Mesothelial cell of epicardium (in vitro differentiated cells): ENCODE results near the gene PCDH8. TPM values are rescaled to one million over a fixed set of nuclear protein-coding genes. Genes with fewer than 3 reads are reported as not detected.

Experiments used
- DNase-seq, 2 experiments: peaks; one replicate each; pipeline ENCODE4 v3.0.0; 2021; ENCODE audit warnings: low spot score in 2 of 2; ENCODE audit not compliant: unreplicated experiment in 2 of 2
- H3K27ac Mint-ChIP-seq: 2 replicates; pipeline ENCODE4 v1.8.0; 2021; ENCODE audit warnings: mixed read lengths
- H3K27me3 Mint-ChIP-seq: 2 replicates; pipeline ENCODE4 v1.8.0; 2021; ENCODE audit warnings: low read depth, mixed read lengths
- H3K36me3 Mint-ChIP-seq: 2 replicates; pipeline ENCODE4 v1.8.0; 2021; ENCODE audit warnings: mixed read lengths
- H3K4me1 Mint-ChIP-seq: 2 replicates; pipeline ENCODE4 v1.8.0; 2021; ENCODE audit warnings: mixed read lengths
- H3K4me3 Mint-ChIP-seq: 2 replicates; pipeline ENCODE4 v1.8.0; 2021; ENCODE audit warnings: mild to moderate bottlenecking, moderate library complexity, mixed read lengths
- H3K9me3 Mint-ChIP-seq: 2 replicates; pipeline ENCODE4 v1.8.0; 2021; ENCODE audit warnings: mixed read lengths
- total RNA-seq: library from RNA; stranded (reverse); gene quantifications from 3 replicates; pipeline ENCODE4 v1.2.1, GENCODE V29; 2021
- TF ChIP-seq, protein P1 (sequence below): fragments of 200-600 bp; sonication (generic); IDR thresholded peaks from one replicate; pipeline ENCODE4 v1.5.0; 2021; ENCODE audit warnings: antibody characterized with exemption; ENCODE audit not compliant: unreplicated experiment

Gene PCDH8
- total RNA-seq, 1 donor from 2014 or later, result 0.25 TPM

DNA sequence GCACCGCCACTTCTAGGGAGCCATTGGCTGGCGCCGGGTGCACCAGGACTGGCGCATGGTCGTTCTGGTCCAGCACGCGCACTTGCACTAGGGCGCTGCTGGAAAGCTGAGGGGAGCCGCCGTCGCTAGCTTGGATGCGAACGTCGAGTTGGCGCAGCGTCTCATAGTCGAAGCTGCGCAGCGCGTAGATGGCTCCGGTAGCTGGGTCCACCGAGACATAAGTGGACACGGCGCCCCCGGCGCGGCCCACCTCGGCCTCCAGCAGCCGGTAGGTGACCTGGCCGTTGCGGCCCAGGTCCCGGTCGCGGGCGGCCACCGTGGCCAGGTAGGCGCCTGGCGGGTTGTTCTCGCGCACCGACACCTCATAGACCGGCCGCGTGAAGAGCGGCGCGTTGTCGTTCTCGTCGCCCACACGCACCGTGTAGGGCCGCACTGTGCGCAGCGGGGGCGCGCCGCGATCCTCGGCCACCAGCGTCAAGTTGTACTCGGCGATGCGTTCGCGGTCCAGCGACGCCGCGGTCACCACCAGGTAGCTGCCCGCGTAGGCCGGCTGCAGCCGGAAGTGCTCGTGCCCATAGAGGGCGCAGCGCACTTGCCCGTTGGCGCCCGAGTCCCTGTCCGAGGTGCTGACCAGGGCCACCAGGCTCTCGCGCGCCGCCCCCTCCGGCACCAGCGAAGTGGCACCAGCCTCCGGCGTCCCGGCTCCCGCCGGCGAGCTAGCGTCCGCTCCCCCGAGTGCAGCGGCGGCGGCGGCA, 1.7 kb downstream of the PCDH8 start:
- H3K9me3 Mint-ChIP-seq, result no peaks in the 10 kb centered on the region
- H3K27me3 Mint-ChIP-seq, result peaks cover 81% of the 10 kb centered on the region
- TF ChIP-seq, protein P1, sequence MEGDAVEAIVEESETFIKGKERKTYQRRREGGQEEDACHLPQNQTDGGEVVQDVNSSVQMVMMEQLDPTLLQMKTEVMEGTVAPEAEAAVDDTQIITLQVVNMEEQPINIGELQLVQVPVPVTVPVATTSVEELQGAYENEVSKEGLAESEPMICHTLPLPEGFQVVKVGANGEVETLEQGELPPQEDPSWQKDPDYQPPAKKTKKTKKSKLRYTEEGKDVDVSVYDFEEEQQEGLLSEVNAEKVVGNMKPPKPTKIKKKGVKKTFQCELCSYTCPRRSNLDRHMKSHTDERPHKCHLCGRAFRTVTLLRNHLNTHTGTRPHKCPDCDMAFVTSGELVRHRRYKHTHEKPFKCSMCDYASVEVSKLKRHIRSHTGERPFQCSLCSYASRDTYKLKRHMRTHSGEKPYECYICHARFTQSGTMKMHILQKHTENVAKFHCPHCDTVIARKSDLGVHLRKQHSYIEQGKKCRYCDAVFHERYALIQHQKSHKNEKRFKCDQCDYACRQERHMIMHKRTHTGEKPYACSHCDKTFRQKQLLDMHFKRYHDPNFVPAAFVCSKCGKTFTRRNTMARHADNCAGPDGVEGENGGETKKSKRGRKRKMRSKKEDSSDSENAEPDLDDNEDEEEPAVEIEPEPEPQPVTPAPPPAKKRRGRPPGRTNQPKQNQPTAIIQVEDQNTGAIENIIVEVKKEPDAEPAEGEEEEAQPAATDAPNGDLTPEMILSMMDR, result peak; percentile 45
- H3K27ac Mint-ChIP-seq, result no peak overlapping the region
- peak; percentile 80 to 91 for DNase-seq
- H3K36me3 Mint-ChIP-seq, result no peaks in the 10 kb centered on the region
- peaks cover 27% of the 10 kb centered on the region for H3K4me1 Mint-ChIP-seq
- peak overlapping the region; percentile 44 for H3K4me3 Mint-ChIP-seq

DNA sequence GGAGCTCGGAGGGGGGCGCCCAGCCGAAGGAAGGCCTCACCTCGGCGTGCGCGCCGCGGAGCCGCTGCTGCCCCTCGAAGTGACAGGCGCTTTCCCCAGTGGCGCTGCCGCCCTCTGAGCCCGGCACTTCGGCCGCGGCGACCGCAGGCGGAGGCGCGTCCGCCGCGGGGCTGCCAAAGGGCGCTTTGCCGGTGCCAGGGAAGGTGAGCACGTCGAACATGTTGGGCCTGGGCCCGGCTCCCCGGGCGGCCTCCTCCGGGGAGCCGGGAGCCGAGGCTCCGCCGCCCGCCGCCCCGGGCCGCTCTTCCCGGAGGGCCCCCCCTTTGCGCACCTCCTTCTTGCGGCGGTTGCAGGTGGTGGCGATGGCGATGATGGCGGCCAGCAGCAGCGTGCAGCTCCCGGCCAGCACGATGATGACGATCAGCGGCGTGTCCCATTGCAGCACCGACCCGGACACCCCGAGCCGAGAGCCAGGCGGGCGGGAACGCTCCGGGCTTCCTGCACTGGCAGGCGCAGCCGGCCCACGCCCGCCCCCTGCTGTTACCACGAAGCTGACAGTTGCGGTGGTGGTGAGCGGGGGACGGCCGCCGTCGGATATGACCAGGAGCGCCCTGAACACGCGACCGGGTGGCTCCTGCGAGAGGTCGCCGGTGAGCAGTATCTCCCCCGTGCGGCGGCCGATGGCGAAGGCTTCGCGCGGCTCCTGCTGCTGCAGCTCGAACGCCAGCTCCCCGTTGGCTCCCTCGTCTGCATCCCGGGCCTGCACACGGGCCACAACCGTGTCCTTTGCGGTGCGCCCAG, 2.5 kb downstream of the PCDH8 start:
- Mint-ChIP-seq H3K27ac (no peak overlapping the region), H3K9me3 (no peaks in the 10 kb centered on the region), H3K36me3 (no peaks in the 10 kb centered on the region), H3K27me3 (peaks cover 87% of the 10 kb centered on the region), H3K4me3 (peak overlapping the region; percentile 44), H3K4me1 (peaks cover 24% of the 10 kb centered on the region)
- TF ChIP-seq, protein P1, result peak; percentile 59
- DNase-seq, result peak; percentile 44 to 69

DNA sequence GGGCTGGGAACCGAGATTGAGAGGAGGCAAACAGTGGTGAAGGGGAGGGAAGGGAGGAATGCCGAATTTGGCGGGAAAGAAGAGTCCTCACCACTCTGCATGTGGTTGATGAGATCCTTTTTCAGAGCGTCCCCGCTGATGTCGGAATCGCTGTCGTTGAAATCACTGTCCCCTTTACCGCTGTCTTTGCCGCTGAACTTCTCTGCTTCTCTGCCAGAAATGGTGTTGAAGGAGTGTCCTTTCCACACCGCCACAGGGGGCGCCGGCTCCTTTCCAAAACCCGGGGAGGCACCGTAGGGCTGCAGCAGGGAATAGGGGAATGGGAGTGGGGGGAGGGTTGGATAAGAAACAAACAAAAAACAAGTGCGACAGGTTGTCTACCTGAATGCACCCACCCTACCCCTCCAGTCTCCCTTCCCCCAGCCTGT, 3.1 kb downstream of the PCDH8 start:
- Mint-ChIP-seq H3K4me1 (peaks cover 19% of the 10 kb centered on the region), H3K36me3 (no peaks in the 10 kb centered on the region), H3K27ac (no peak overlapping the region), H3K4me3 (peak overlapping the region; percentile 36), H3K9me3 (no peaks in the 10 kb centered on the region), H3K27me3 (peaks cover 88% of the 10 kb centered on the region)
- TF ChIP-seq, protein P1, result no peak
- no peak for DNase-seq

DNA sequence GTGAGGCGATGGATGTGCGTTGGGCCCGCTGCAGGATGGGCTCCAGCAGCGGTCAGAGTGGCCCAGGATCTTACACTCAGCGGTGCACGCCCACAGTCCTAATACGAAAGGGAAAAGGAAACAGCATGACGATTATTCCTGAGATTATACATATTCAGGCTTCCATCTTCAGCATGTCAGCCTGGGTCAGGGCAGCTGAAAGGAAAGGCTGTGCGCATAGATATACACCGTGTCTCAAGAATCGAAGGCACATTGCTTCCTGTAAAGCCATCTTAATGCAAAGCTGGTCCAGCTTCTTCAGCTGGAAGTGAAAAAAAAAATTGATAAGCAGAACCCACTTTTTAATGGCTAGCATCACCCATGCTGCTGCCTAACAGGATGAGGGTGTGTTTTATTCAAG, 3.6 kb downstream of the PCDH8 start:
- Mint-ChIP-seq H3K9me3 (no peaks in the 10 kb centered on the region), H3K36me3 (no peaks in the 10 kb centered on the region), H3K4me3 (peak overlapping the region; percentile 36), H3K27me3 (peaks cover 88% of the 10 kb centered on the region), H3K4me1 (peaks cover 16% of the 10 kb centered on the region), H3K27ac (no peak overlapping the region)
- TF ChIP-seq, protein P1, result no peak
- no peak for DNase-seq

DNA sequence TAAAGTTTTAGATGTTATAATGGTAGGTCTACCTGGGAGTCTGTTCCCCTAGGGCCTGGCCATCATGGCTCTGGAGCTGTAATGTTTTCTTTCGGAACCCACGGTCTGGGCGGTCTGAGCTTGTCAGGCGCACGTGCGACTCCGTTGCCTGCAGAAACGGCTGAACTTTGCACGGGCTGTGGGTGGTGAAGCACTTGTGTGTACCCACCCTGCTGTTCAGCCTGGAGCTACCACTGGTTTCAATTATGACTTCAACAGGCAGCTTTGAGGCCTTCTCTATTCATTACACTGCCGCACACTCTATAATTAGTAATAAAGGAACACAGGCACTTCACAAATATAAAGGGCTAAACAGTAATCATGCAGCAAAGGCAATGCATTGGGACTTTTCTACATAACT, 6.0 kb downstream of the PCDH8 start:
- Mint-ChIP-seq H3K27ac (no peak overlapping the region), H3K4me3 (no peak overlapping the region), H3K36me3 (no peaks in the 10 kb centered on the region), H3K27me3 (peaks cover 90% of the 10 kb centered on the region), H3K4me1 (peaks cover 2% of the 10 kb centered on the region), H3K9me3 (no peaks in the 10 kb centered on the region)
- TF ChIP-seq, protein P1, result no peak
- no peak for DNase-seq
